NCI-H1694 treated with DMSO at 0.1 percent for 48 hours (cell line): ENCODE data around the gene KLK7.

ENCODE experiments used
- DNase-seq: peaks from one replicate; lab custom pipeline; 2025; lab: John Stamatoyannopoulos, UW

The KLK7 gene

GRCh38 chr19:50983625-50984292 is at the start of gene KLK7:
KLK7 (minus strand) TSS chr19:50983917; CDS start chr19:50982399, 1,518 bp downstream.
- DNase-seq = no peak

DNA sequence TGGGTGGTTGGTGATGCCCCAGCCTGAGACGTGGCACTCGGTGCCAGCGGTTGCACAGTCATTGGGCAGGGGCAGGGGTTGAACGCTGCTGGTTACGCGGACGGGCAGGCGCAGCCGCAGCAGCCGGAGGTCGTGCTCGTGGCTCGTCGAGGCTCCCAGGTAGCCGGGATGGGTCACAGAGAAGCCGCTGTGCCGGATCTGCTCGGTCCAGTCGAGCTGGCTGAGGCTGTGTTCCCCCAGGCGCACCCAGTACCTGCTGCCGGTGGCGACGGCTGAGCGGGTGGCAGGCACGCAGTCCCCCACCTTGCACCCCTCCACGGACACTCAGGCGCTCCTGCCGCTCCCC is 48.1 kb upstream of the KLK7 start:
- DNase-seq = no peak

GRCh38 chr19:51031220-51031879 is 47.6 kb upstream of the KLK7 start:
- DNase-seq = no peak

DNA sequence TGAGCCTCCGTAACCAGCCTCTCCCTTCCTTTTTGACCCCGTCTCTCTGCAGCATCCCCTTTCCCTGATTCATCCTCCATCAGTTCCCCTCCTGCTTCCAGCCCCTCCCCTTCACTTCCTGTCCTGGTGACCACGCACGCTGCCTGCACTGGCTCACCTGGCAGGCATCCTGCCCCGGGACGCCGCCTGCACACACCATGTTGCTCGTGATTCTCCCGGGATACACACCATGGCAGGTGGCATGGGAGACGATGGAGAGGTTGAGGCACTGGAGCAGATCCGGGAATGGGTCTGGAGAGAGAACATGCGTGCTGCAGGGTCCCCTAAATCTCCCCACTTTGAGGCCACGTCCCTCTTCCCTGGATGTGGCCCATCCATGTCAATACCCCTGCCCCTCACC is 46.9 kb upstream of the KLK7 start:
- DNase-seq = no peak

GRCh38 chr19:51029718-51030117 is 46.0 kb upstream of the KLK7 start:
- DNase-seq = no peak

- no peak for DNase-seq
These were observed 44.2 kb upstream of the KLK7 start for GRCh38 chr19:51027873-51028272.

GRCh38 chr19:51027126-51027806 is 43.5 kb upstream of the KLK7 start:
- no peak for DNase-seq

DNA sequence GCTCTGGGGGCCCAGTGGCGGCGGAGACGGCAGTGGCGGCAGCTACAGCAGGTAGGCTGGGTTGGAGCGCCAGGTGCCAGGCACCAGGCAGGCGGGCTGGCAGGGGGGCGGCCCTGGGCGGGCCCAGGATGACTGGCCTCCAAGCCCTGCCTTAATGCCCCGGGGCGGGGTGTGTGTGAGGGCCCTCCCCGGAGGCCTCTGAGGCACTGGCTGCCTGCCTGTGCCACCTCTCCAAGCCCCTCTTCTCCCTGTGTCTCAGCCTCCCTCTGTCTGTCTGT is 42.8 kb upstream of the KLK7 start, which contains the start of gene KLK11:
KLK11 (minus strand) TSS at position 63 of the 278 bp plus-strand sequence. CDS start 985 bp downstream, outside the sequence.
- no peak for DNase-seq

- DNase-seq = no peak
These were observed 42.3 kb upstream of the KLK7 start for GRCh38 chr19:51025809-51026553.

DNA sequence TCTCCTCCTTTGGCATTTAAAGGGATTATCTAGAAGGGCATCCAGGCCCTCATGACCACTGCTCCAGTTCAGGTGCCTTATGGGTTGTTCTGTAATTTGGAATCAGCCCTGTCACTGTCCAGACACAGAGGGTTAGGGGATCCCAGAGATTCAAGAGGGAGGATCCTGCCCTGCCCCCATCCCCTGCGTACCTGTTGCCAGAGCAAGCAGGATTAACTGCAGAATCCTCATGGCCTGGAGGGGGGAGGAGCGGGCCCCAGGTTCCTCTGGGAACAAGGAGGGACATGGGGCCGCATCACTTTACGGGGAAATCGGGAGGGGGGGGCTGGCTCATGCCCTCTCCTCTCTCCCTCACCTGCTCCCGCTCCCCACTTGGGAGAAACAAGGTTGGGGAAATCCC is 41.7 kb upstream of the KLK7 start:
- no peak for DNase-seq

- DNase-seq = no peak
These were observed 41.2 kb upstream of the KLK7 start for GRCh38 chr19:51024924-51025323.

GRCh38 chr19:51023946-51024345 is 40.2 kb upstream of the KLK7 start:
- no peak for DNase-seq

- no peak for DNase-seq
These were observed 38.8 kb upstream of the KLK7 start for GRCh38 chr19:51022526-51022925.

GRCh38 chr19:51020988-51021651 is 37.4 kb upstream of the KLK7 start:
- DNase-seq = peak; percentile 9

DNA sequence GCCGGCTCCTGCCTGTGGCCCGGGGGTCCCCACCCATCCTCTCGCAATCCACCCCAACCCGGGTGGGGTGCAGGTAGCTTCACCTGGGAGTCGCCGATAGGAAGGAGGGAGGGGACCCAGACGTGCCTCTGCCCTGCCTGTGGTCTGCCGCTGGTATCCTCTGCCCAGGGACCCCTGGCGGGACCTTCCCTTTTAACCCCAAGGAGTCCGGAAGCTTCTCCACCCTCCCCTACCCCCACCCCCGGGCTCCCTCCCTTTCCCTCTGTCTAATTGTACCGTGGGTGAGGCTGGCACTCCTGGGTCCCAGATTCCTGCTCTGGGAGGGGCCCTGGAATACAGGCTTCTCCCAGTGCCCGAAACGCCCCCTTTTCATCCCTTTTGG is 35.8 kb upstream of the KLK7 start, which contains the start of gene KLK10:
KLK10 (minus strand) TSS at position 166 of the 382 bp plus-strand sequence. CDS start 579 bp downstream, outside the sequence.
- no peak for DNase-seq

DNA sequence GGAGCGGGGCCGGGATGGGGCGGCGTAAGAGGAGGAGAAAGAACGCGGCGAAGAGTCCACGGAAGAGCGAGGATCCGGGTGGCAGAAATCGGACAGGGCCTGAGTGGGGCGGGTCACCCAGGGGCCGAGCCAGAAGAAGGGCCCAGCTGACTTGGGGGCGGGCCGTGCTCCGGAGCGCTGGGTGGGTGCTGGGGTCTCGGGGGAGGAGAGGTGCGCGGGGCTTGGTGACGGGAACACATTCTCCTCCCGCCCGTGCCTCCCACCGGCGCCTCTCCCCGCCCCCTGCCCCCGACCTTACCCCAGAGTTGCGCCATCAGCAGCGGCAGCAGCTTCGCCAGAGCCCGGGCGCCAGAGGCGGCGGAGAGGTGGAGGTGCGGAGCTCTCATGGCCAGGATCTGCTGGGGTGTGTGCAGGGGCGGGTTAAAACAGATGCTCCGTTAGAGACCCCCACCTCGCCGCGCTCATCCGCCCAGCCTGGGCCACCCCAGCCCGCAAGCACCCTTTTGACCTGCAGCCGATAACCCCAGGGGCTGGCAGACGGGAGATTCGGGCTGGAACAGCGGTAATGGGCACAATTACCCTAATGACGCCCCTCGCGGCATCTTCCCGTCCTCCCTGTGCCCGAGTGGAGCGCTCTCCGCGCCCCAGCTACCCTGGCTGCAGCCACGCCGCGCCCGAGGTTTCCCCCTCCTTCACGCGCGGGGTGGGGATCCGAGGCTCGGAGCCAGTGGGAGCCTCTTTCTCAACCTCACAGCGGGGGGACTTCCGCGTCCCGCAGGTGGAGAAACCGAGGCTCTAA is 35.2 kb upstream of the KLK7 start:
- no peak for DNase-seq

DNA sequence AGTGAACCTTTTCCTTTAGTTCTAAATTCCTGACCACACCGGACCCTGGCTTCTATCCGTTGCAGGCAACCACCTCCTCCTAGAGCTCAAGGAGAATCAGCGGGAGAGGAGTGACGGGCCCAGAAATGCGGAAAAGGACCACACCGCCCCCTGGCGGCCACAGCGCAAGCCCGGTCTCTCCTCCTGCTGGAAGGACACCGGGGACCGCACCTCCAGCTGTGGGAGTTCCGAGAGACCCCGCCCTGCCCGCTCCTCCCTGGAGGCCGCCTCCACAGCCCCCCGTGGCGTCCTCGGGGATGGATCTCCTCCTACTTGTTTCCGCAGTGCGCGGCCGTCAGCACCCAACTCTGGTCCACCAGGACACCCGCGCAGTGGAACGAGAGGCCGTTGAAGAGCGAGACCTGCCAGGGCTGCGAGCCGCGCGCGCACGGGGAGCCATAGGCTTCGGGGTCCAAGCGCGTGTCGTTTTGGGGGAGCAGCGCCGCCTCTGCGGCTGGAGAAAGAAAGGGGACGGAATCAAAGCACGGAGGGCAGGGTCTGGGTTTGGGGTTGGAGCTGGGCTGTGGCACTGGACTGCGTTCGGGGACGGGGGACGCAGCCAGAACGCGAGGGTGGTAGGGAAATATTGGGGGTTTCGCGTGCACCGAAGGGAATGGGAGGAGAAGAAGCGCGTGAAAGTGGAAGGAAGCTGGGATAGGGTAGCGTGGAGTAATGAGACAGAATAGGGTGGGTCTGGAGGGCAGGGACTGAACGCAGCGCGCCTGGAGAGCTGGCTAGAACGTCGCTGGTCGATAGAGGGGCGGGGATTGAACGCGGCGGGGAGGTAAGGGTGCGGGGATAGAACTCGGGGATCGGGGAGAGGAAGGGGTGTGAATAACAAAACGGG is 33.3 kb upstream of the KLK7 start:
- no peak for DNase-seq

GRCh38 chr19:51015691-51016267 is 32.1 kb upstream of the KLK7 start:
- no peak for DNase-seq

DNA sequence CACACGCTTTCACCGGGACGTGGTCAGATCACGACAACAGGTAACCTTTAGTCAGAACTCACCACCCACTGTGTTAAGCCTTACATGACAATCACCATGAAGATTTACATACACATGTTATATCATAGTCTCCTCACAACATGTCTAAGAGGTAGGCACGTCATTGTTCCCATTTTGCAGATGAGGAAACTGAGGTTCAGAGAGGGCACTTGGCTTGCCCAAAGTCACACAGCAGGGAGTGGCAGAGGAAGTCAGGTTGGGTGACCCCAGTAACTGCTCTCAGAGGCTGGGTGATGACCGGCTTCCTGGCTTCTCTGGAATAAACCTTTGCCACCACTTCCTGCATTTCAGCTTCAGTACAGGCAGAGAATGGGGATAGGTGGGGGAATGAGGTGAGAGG is 30.5 kb upstream of the KLK7 start:
- no peak for DNase-seq

DNA sequence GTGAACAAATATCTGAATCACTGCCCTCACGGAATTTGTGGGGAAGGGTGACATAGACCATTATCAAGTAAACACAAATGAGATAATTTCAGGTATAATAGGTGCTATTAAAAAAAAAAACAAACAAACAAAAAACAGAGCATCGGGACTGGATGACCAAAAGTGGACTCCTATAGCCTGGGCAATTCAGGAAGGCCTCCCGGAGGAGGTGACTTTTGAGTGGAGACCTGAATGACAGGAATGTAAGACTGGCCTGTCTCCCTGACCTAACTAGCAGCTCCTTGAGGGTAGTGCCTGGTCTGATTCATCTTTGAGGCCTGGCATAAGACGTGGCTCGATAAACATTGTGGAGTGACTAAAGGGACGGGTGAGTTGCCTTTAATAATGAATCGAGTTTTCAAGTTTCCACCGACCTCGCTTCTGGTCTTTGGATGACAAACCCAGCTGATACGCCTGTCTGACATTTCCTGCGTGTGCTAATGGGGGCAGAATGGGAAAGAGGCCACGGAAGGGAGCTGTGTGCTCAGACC is 29.0 kb upstream of the KLK7 start:
- DNase-seq = no peak
